H9 (cell line): ENCODE data around the gene PEMT. TPM values are rescaled to one million over a fixed set of nuclear protein-coding genes. Genes with fewer than 3 reads are reported as not detected.

Experiments
- DNase-seq: peaks from one replicate; pipeline ENCODE4 v3.0.0-alpha.2; 2017
- H2AFZ ChIP-seq: one replicate; pipeline ENCODE4 v1.6.1; 2013; ENCODE audit warnings: mild to moderate bottlenecking, low read length, control low read depth, moderate library complexity
- H2AK5ac ChIP-seq: 2 replicates; pipeline ENCODE4 v1.6.1; 2013; ENCODE audit warnings: low read length, control low read depth, mixed read lengths; ENCODE audit not compliant: insufficient read length
- H2BK120ac ChIP-seq: one replicate; pipeline ENCODE4 v1.6.1; 2013; ENCODE audit warnings: low read depth, mild to moderate bottlenecking, low read length, control low read depth, inconsistent platforms; ENCODE audit not compliant: poor library complexity, severe bottlenecking
- H2BK12ac ChIP-seq: 2 replicates; pipeline ENCODE4 v1.6.1; 2013; ENCODE audit warnings: low read length, control low read depth, mixed read lengths, low read depth; ENCODE audit not compliant: insufficient read length
- H2BK15ac ChIP-seq: 2 replicates; pipeline ENCODE4 v1.6.1; 2013; ENCODE audit warnings: low read depth, low read length, control low read depth
- H2BK20ac ChIP-seq: one replicate; pipeline ENCODE4 v1.6.1; 2013; ENCODE audit warnings: low read depth, mild to moderate bottlenecking, low read length, control low read depth, inconsistent platforms; ENCODE audit not compliant: poor library complexity, severe bottlenecking
- H2BK5ac ChIP-seq: 2 replicates; pipeline ENCODE4 v1.6.1; 2013; ENCODE audit warnings: low read length, control low read depth, mixed read lengths; ENCODE audit not compliant: insufficient read length
- H3K14ac ChIP-seq: 2 replicates; pipeline ENCODE4 v1.6.1; 2013; ENCODE audit warnings: low read length, control low read depth; ENCODE audit not compliant: insufficient read depth
- H3K18ac ChIP-seq: 2 replicates; pipeline ENCODE4 v1.6.1; 2013; ENCODE audit warnings: low read depth, mild to moderate bottlenecking, mixed read lengths, low read length, control low read depth; ENCODE audit not compliant: insufficient read length
- H3K23ac ChIP-seq: 2 replicates; pipeline ENCODE4 v1.6.1; 2013; ENCODE audit warnings: low read length, control low read depth, mixed read lengths, low read depth; ENCODE audit not compliant: insufficient read length
- H3K23me2 ChIP-seq: 2 replicates; pipeline ENCODE4 v1.6.1; 2013; ENCODE audit warnings: low read depth, mild to moderate bottlenecking, mixed read lengths, low read length, control low read depth; ENCODE audit not compliant: insufficient read length, poor library complexity, severe bottlenecking
- H3K27ac ChIP-seq: 2 replicates; pipeline ENCODE4 v1.5.1; 2013; ENCODE audit warnings: low read length, control low read depth, mixed read lengths, low read depth; ENCODE audit not compliant: insufficient read length
- H3K27me3 ChIP-seq: 2 replicates; pipeline ENCODE4 v1.6.1; 2013; ENCODE audit warnings: low read length, control low read depth, inconsistent platforms; ENCODE audit not compliant: insufficient read depth
- H3K4ac ChIP-seq: 2 replicates; pipeline ENCODE4 v1.6.1; 2013; ENCODE audit warnings: low read depth, mild to moderate bottlenecking, control low read depth, inconsistent platforms, low read length, moderate library complexity
- H3K4me1 ChIP-seq: 2 replicates; pipeline ENCODE4 v1.6.1; 2013; ENCODE audit warnings: low read length, control low read depth, inconsistent platforms; ENCODE audit not compliant: insufficient read depth
- H3K4me2 ChIP-seq: 2 replicates; pipeline ENCODE4 v1.6.1; 2013; ENCODE audit warnings: low read length, control low read depth, mixed read lengths; ENCODE audit not compliant: insufficient read length, insufficient read depth
- H3K56ac ChIP-seq: 2 replicates; pipeline ENCODE4 v1.6.1; 2013; ENCODE audit warnings: low read depth, mild to moderate bottlenecking, mixed read lengths, low read length, control low read depth; ENCODE audit not compliant: insufficient read length
- H3K79me1 ChIP-seq: 2 replicates; pipeline ENCODE4 v1.6.1; 2013; ENCODE audit warnings: low read depth, mild to moderate bottlenecking, moderate library complexity, low read length, control low read depth, inconsistent platforms; ENCODE audit not compliant: insufficient read depth, poor library complexity, severe bottlenecking
- H3K79me2 ChIP-seq: 2 replicates; pipeline ENCODE4 v1.6.1; 2013; ENCODE audit warnings: low read length, control low read depth, inconsistent platforms; ENCODE audit not compliant: insufficient read depth
- H3K9ac ChIP-seq: 2 replicates; pipeline ENCODE4 v1.6.1; 2013; ENCODE audit warnings: low read length, control low read depth, mixed read lengths; ENCODE audit not compliant: insufficient read length; ENCODE audit errors: extremely low read depth
- H3K9me3 ChIP-seq: one replicate; pipeline ENCODE4 v1.6.1; 2013; ENCODE audit warnings: low read depth, low read length, inconsistent platforms; ENCODE audit not compliant: control insufficient read depth
- H3T11ph ChIP-seq: one replicate; pipeline ENCODE4 v1.6.1; 2013; ENCODE audit warnings: mild to moderate bottlenecking, low read length, control low read depth, inconsistent platforms
- H4K20me1 ChIP-seq: one replicate; pipeline ENCODE4 v1.6.1; 2013; ENCODE audit not compliant: control insufficient read depth, insufficient read length, insufficient read depth
- H4K5ac ChIP-seq: 2 replicates; pipeline ENCODE4 v1.6.1; 2013; ENCODE audit warnings: low read depth, mild to moderate bottlenecking, mixed read lengths, low read length, control low read depth; ENCODE audit not compliant: insufficient read length
- H4K8ac ChIP-seq: replicated peaks from 2 replicates; pipeline ENCODE4 v1.6.1; 2013; ENCODE audit warnings: low read length, control low read depth, mixed read lengths, low read depth; ENCODE audit not compliant: insufficient read length
- H4K91ac ChIP-seq: 2 replicates; pipeline ENCODE4 v1.6.1; 2013; ENCODE audit warnings: low read depth, mild to moderate bottlenecking, moderate library complexity, mixed read lengths, low read length, control low read depth; ENCODE audit not compliant: insufficient read length
- H3K27ac Mint-ChIP-seq, 3 experiments: 2 replicates in 2 of 3; 3 replicates in 1 of 3; pipeline ENCODE4 v1.8.0; 2020 to 2021; ENCODE audit warnings: mixed read lengths in 3 of 3, mild to moderate bottlenecking in 1 of 3, moderate library complexity in 1 of 3
- H3K27me3 Mint-ChIP-seq: 2 replicates; pipeline ENCODE4 v1.8.0; 2021; ENCODE audit warnings: low read depth, mild to moderate bottlenecking, moderate library complexity, mixed read lengths
- H3K36me3 Mint-ChIP-seq, 3 experiments: 2 replicates in 2 of 3; 3 replicates in 1 of 3; pipeline ENCODE4 v1.8.0; 2020 to 2021; ENCODE audit warnings: low read depth in 3 of 3, mixed read lengths in 3 of 3; ENCODE audit not compliant: insufficient read depth in 1 of 3
- H3K4me1 Mint-ChIP-seq, 2 experiments: 2 replicates each; pipeline ENCODE4 v1.8.0; 2020; ENCODE audit warnings: mixed read lengths in 2 of 2
- H3K4me3 Mint-ChIP-seq, 2 experiments: 2 replicates in 1 of 2; 3 replicates in 1 of 2; pipeline ENCODE4 v1.8.0; 2020 to 2021; ENCODE audit warnings: mild to moderate bottlenecking in 2 of 2, mixed read lengths in 2 of 2, moderate library complexity in 1 of 2
- H3K9me3 Mint-ChIP-seq, 2 experiments: 2 replicates in 1 of 2; 3 replicates in 1 of 2; pipeline ENCODE4 v1.8.0; 2020; ENCODE audit warnings: mild to moderate bottlenecking in 2 of 2, mixed read lengths in 2 of 2, moderate library complexity in 1 of 2
- CTCF ChIP-seq: fragments of 200-600 bp; sonication (generic); conservative IDR thresholded peaks from 3 replicates; pipeline ENCODE4 v1.8.0; 2021; ENCODE audit warnings: antibody characterized with exemption, mild to moderate bottlenecking
- WGBS: extraction: QIAGEN DNeasy Blood & Tissue Kit; methylation state at CpG from one replicate; pipeline ENCODE4 v1.1.7; 2013; ENCODE audit warnings: missing lambda C conversion rate, low lambda C conversion rate, mixed read lengths; ENCODE audit not compliant: insufficient read length; ENCODE audit errors: extremely low coverage; 5-methylcytosine and 5-hydroxymethylcytosine counted together
- total RNA-seq: library from RNA; stranded (reverse); gene quantifications from 2 replicates; pipeline ENCODE4 v1.2.1, GENCODE V29; 2021

Gene PEMT
- total RNA-seq, 1 experiment from 2014 or later, result 63.2 TPM

GRCh38 chr17:17567631-17568030, 23.9 kb downstream of the PEMT start:
- H2AK5ac ChIP-seq, result no peak overlapping the region
- Mint-ChIP-seq H3K4me1 (peaks cover 22 to 38% of the 10 kb centered on the region in 2 experiments), H3K9me3 (no peaks in the 10 kb centered on the region; a peak in 1 of 5 replicates), H3K4me3 (no peak overlapping the region), H3K27ac (peak overlapping the region in 2 of 3 experiments; percentile 30 to 36; a peak in 2 of 7 replicates), H3K36me3 (peaks cover 0 to 2% (median 0%) of the 10 kb centered on the region in 3 experiments; a peak in 4 of 7 replicates), H3K27me3 (no peaks in the 10 kb centered on the region; the same call in 1 of the 2 replicates)
- H3K79me1 ChIP-seq, result no peaks in the 10 kb centered on the region
- DNase-seq, result no peak
- H3K4ac ChIP-seq, result no peak overlapping the region
- H3K23ac ChIP-seq, result no peak overlapping the region
- H3T11ph ChIP-seq, result no peak overlapping the region
- no peak overlapping the region for H3K27ac ChIP-seq
- H3K18ac ChIP-seq, result no peak overlapping the region
- WGBS, result no CpG with 5 or more reads among the region's 7 CpGs
- no peak for TF ChIP-seq CTCF
- H2BK120ac ChIP-seq, result no peak overlapping the region
- no peaks in the 10 kb centered on the region for H3K23me2 ChIP-seq
- no peak overlapping the region for H2BK20ac ChIP-seq
- H2BK12ac ChIP-seq, result no peak overlapping the region
- H3K9ac ChIP-seq, result no peak overlapping the region
- H3K56ac ChIP-seq, result no peak overlapping the region
- no peak overlapping the region for H2AFZ ChIP-seq
- no peak overlapping the region for H4K91ac ChIP-seq
- H2BK15ac ChIP-seq, result no peak overlapping the region
- peaks cover 2% of the 10 kb centered on the region; the same call in 1 of the 2 replicates for H3K4me1 ChIP-seq
- H4K20me1 ChIP-seq, result no peaks in the 10 kb centered on the region
- H3K79me2 ChIP-seq, result no peaks in the 10 kb centered on the region
- no peak overlapping the region for H4K8ac ChIP-seq
- no peaks in the 10 kb centered on the region for H3K9me3 ChIP-seq
- H4K5ac ChIP-seq, result no peak overlapping the region
- H2BK5ac ChIP-seq, result no peak overlapping the region
- H3K27me3 ChIP-seq, result no peaks in the 10 kb centered on the region
- H3K4me2 ChIP-seq, result no peak overlapping the region
- H3K14ac ChIP-seq, result no peak overlapping the region; the same call in 1 of the 2 replicates
